Liver (tissue), 9 donors: Measurements from ENCODE around the gene ERBB4. TPM values are rescaled to one million over a fixed set of nuclear protein-coding genes. Genes with fewer than 3 reads are reported as not detected.

Experiments used
- DNase-seq: peaks from one replicate; pipeline ENCODE4 v3.0.0-alpha.2; 2017; ENCODE audit warnings: low spot score
- H3K27ac ChIP-seq, 2 donors: one replicate each; pipeline ENCODE4 v1.7.0; 2013; ENCODE audit warnings: inconsistent platforms in 2 of 2, low read length in 2 of 2, control low read depth in 1 of 2, low read depth in 1 of 2, mild to moderate bottlenecking in 1 of 2
- H3K27me3 ChIP-seq, 4 donors: one replicate each; pipeline versions ENCODE4 v1.6.1 to v1.7.0; 2013; ENCODE audit warnings: low read length in 3 of 4, inconsistent platforms in 1 of 4, mild to moderate bottlenecking in 1 of 4, moderate library complexity in 1 of 4; ENCODE audit not compliant: control insufficient read depth in 4 of 4, insufficient read depth in 4 of 4
- H3K36me3 ChIP-seq, 4 donors: one replicate each; pipeline versions ENCODE4 v1.6.1 to v1.7.0; 2013; ENCODE audit warnings: low read length in 3 of 4, mild to moderate bottlenecking in 3 of 4, low read depth in 1 of 4, moderate library complexity in 1 of 4; ENCODE audit not compliant: control insufficient read depth in 4 of 4, insufficient read depth in 3 of 4
- H3K4me1 ChIP-seq, 4 donors: one replicate each; pipeline versions ENCODE4 v1.6.1 to v1.7.0; 2013; ENCODE audit warnings: low read length in 3 of 4, mild to moderate bottlenecking in 3 of 4, moderate library complexity in 1 of 4; ENCODE audit not compliant: control insufficient read depth in 4 of 4, insufficient read depth in 4 of 4
- H3K4me3 ChIP-seq, 3 donors: one replicate each; pipeline versions ENCODE4 v1.6.1 to v1.7.0; 2013; ENCODE audit warnings: low read length in 3 of 3, control low read depth in 1 of 3, low read depth in 1 of 3, mild to moderate bottlenecking in 1 of 3
- H3K9ac ChIP-seq, 2 donors: one replicate each; pipeline ENCODE4 v1.7.0; 2013; ENCODE audit warnings: low read length in 2 of 2, mild to moderate bottlenecking in 2 of 2, moderate library complexity in 2 of 2, control low read depth in 1 of 2, low read depth in 1 of 2
- H3K9me3 ChIP-seq, 4 donors: one replicate each; pipeline versions ENCODE4 v1.6.1 to v1.7.0; 2013; ENCODE audit warnings: low read length in 3 of 4; ENCODE audit not compliant: control insufficient read depth in 4 of 4
- EGR1 ChIP-seq, 2 donors: IDR thresholded peaks; 2 replicates each; pipeline ENCODE4 v1.6.1; 2016 to 2018; ENCODE audit warnings: antibody characterized with exemption in 2 of 2, low read depth in 2 of 2
- FOXA1 ChIP-seq: IDR thresholded peaks from 2 replicates; pipeline ENCODE4 v1.6.1; 2016; ENCODE audit warnings: antibody characterized with exemption
- FOXA2 ChIP-seq: IDR thresholded peaks from 2 replicates; pipeline ENCODE4 v1.6.1; 2016; ENCODE audit warnings: antibody characterized with exemption
- GABPA ChIP-seq, 2 donors: IDR thresholded peaks in 1 of 2; conservative IDR thresholded peaks in 1 of 2; 2 replicates each; pipeline ENCODE4 v1.6.1; 2016; ENCODE audit warnings: antibody characterized with exemption in 2 of 2, mild to moderate bottlenecking in 1 of 2, moderate library complexity in 1 of 2
- HNF4A ChIP-seq, 2 donors: conservative IDR thresholded peaks; 2 replicates each; pipeline ENCODE4 v1.6.1; 2016; ENCODE audit warnings: antibody characterized with exemption in 2 of 2, mild to moderate bottlenecking in 2 of 2
- HNF4G ChIP-seq: IDR thresholded peaks from 2 replicates; pipeline ENCODE4 v1.6.1; 2016; ENCODE audit warnings: antibody characterized with exemption
- JUND ChIP-seq, 2 donors: IDR thresholded peaks; 2 replicates each; pipeline ENCODE4 v1.6.1; 2016; ENCODE audit warnings: antibody characterized with exemption in 2 of 2
- NR2F2 ChIP-seq: IDR thresholded peaks from 2 replicates; pipeline ENCODE4 v1.6.1; 2016; ENCODE audit warnings: antibody characterized with exemption
- RXRA ChIP-seq, 2 donors: IDR thresholded peaks; 2 replicates each; pipeline ENCODE4 v1.6.1; 2017 to 2018; ENCODE audit warnings: antibody characterized with exemption in 2 of 2, mild to moderate bottlenecking in 1 of 2
- SP1 ChIP-seq: IDR thresholded peaks from 2 replicates; pipeline ENCODE4 v1.6.1; 2018; ENCODE audit warnings: antibody characterized with exemption, mild to moderate bottlenecking
- TAF1 ChIP-seq: conservative IDR thresholded peaks from 2 replicates; pipeline ENCODE4 v1.6.1; 2016; ENCODE audit warnings: antibody characterized with exemption, mild to moderate bottlenecking
- YY1 ChIP-seq: IDR thresholded peaks from 2 replicates; pipeline ENCODE4 v1.6.1; 2016; ENCODE audit warnings: antibody characterized with exemption, mild to moderate bottlenecking
- WGBS: extraction: QIAGEN DNeasy Blood & Tissue Kit; methylation state at CpG from one replicate; pipeline ENCODE4 v1.1.7; 2013; 5-methylcytosine and 5-hydroxymethylcytosine counted together
- polyA plus RNA-seq, 2 donors: library from polyadenylated mRNA; stranded (reverse) in 1 of 2; unstranded in 1 of 2; fragments of 200-250 nt in 1 of 2; fragments of >200 nt in 1 of 2; fragmentation: Nextera tagmentation in 1 of 2; extraction: Ambion mirVana in 1 of 2; gene quantifications; one replicate each; pipeline versions ENCODE4 v1.2.1 to v1.2.3, GENCODE V29; 2013 to 2015
- total RNA-seq, 2 donors: library from RNA; depleted of rRNA; stranded (reverse); fragments of >200 nt; gene quantifications; one replicate each; pipeline ENCODE4 v1.2.3, GENCODE V29; 2014
- TF ChIP-seq, protein P1 (sequence below): IDR thresholded peaks from 2 replicates; pipeline ENCODE4 v1.6.1; 2016; ENCODE audit warnings: antibody characterized with exemption, mild to moderate bottlenecking
- TF ChIP-seq, protein P2 (sequence below): fragments of 150-350 bp; IDR thresholded peaks from 2 replicates; pipeline ENCODE4 v1.5.1; 2017; ENCODE audit warnings: improper control_type of control experiment, low read depth, low read length; ENCODE audit not compliant: missing input control
- TF ChIP-seq, protein P3 (sequence below): IDR thresholded peaks from 2 replicates; pipeline ENCODE4 v1.6.1; 2016; ENCODE audit warnings: antibody characterized with exemption
- TF ChIP-seq, protein P4 (sequence below): IDR thresholded peaks from 2 replicates; pipeline ENCODE4 v1.6.1; 2016; ENCODE audit warnings: antibody characterized with exemption
- donor health status: healthy.
- donor health status: healthy.
- donor health status: healthy.
- donor health status: healthy.
- donor health status: healthy.

The ERBB4 gene
- total and polyA plus RNA-seq, 4 donors, result 0.03 to 0.42 TPM; not detected in 2

DNA sequence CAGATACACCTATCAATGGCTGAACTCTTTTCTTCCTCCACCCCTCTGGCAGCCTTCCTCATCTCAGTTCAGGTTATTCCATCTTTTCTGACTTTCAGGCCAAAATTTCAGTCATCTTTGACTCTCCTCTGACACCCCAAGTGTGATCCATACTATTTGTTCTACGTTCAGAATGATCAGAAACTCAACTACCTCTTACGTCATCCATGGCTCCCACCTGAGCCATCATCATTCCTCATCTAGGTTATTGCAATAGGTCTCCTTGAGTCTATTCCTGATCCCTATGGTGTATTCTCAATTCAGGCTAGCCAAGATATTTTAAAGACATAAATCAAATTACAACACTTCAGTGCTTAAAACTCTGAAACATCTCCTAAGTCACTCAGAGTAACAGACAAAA is 589.7 kb downstream of the ERBB4 start:
- no peaks in the 10 kb centered on the region for H3K36me3 ChIP-seq

DNA sequence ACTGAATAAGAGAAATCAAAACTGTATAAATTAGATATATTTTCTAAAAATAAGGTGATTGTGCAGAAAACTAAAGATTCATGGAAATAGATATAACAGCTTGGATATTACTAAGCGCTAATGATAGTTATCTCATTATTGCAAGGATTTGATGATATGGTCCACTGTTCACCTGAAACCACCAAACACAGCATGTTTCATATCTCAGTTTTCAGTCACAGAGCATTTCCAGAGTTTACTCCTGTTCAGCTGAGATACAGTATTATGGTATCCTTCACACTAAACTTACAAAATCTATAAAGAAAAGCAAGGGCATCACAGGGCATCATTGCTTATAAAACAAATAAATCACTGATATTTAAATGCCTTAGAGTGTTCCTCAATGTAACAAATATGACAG is 591.6 kb downstream of the ERBB4 start:
- H3K4me3 ChIP-seq, result no peak overlapping the region
- no peaks in the 10 kb centered on the region for H3K36me3 ChIP-seq
- no peaks in the 10 kb centered on the region for H3K27me3 ChIP-seq
- no peak overlapping the region for H3K27ac ChIP-seq
- WGBS, result 0% methylated on average over 1 of the region's 1 CpG
- H3K4me1 ChIP-seq, result no peaks in the 10 kb centered on the region
- TF ChIP-seq HNF4G (no peak), HNF4A (conservative IDR thresholded peaks at IDR 0.05) (no peak), RXRA (IDR thresholded peaks at IDR 0.05) (no peak), SP1 (no peak), FOXA2 (no peak), FOXA1 (no peak), JUND (IDR thresholded peaks at IDR 0.05) (no peak), NR2F2 (no peak), YY1 (no peak), EGR1 (IDR thresholded peaks at IDR 0.05; ENCODE audit: low read depth in 2 of 2) (no peak), TAF1 (no peak), GABPA (IDR thresholded peaks at IDR 0.05 in 1 of 2, conservative IDR thresholded peaks at IDR 0.05 in 1 of 2) (no peak)
- TF ChIP-seq, protein P1, sequence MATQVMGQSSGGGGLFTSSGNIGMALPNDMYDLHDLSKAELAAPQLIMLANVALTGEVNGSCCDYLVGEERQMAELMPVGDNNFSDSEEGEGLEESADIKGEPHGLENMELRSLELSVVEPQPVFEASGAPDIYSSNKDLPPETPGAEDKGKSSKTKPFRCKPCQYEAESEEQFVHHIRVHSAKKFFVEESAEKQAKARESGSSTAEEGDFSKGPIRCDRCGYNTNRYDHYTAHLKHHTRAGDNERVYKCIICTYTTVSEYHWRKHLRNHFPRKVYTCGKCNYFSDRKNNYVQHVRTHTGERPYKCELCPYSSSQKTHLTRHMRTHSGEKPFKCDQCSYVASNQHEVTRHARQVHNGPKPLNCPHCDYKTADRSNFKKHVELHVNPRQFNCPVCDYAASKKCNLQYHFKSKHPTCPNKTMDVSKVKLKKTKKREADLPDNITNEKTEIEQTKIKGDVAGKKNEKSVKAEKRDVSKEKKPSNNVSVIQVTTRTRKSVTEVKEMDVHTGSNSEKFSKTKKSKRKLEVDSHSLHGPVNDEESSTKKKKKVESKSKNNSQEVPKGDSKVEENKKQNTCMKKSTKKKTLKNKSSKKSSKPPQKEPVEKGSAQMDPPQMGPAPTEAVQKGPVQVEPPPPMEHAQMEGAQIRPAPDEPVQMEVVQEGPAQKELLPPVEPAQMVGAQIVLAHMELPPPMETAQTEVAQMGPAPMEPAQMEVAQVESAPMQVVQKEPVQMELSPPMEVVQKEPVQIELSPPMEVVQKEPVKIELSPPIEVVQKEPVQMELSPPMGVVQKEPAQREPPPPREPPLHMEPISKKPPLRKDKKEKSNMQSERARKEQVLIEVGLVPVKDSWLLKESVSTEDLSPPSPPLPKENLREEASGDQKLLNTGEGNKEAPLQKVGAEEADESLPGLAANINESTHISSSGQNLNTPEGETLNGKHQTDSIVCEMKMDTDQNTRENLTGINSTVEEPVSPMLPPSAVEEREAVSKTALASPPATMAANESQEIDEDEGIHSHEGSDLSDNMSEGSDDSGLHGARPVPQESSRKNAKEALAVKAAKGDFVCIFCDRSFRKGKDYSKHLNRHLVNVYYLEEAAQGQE, result no peak
- TF ChIP-seq, protein P2, sequence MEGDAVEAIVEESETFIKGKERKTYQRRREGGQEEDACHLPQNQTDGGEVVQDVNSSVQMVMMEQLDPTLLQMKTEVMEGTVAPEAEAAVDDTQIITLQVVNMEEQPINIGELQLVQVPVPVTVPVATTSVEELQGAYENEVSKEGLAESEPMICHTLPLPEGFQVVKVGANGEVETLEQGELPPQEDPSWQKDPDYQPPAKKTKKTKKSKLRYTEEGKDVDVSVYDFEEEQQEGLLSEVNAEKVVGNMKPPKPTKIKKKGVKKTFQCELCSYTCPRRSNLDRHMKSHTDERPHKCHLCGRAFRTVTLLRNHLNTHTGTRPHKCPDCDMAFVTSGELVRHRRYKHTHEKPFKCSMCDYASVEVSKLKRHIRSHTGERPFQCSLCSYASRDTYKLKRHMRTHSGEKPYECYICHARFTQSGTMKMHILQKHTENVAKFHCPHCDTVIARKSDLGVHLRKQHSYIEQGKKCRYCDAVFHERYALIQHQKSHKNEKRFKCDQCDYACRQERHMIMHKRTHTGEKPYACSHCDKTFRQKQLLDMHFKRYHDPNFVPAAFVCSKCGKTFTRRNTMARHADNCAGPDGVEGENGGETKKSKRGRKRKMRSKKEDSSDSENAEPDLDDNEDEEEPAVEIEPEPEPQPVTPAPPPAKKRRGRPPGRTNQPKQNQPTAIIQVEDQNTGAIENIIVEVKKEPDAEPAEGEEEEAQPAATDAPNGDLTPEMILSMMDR, result no peak
- TF ChIP-seq, protein P3, sequence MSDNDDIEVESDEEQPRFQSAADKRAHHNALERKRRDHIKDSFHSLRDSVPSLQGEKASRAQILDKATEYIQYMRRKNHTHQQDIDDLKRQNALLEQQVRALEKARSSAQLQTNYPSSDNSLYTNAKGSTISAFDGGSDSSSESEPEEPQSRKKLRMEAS, result no peak
- no peaks in the 10 kb centered on the region for H3K9me3 ChIP-seq
- no peak overlapping the region for H3K9ac ChIP-seq
- no peak for DNase-seq

More for the DNA sequence above, 589.7 kb downstream of the ERBB4 start:
- Histone ChIP-seq H3K9ac (no peak overlapping the region), H3K4me1 (no peaks in the 10 kb centered on the region), H3K27ac (no peak overlapping the region), H3K4me3 (no peak overlapping the region), H3K9me3 (no peaks in the 10 kb centered on the region), H3K27me3 (no peaks in the 10 kb centered on the region)
- DNase-seq, result no peak
- 53% methylated on average over 2 of the region's 2 CpGs for WGBS
- TF ChIP-seq JUND (IDR thresholded peaks at IDR 0.05) (no peak), FOXA1 (no peak), HNF4G (no peak)

DNA sequence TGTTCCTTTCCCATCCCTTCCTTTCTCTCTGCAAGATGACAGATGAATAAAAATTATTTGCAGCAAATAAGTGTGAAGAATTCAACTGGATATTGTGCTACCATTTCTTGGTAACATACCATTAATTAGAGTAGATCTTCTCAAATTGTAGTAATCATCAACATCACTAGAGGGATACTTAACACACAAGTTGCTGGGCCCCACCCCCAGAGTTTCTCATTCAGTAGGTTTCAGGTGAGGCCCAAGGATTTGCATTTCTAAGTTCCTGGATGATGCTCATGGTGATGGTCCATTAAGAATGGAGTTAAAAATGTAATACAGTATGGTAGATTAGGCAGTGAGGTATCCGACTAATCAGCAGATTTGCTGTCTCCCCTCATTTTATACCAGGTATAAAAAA is 594.0 kb downstream of the ERBB4 start:
- TF ChIP-seq JUND (IDR thresholded peaks at IDR 0.05), result no peak
- TF ChIP-seq NR2F2, result no peak
- TF ChIP-seq HNF4A (conservative IDR thresholded peaks at IDR 0.05), result no peak
- TF ChIP-seq HNF4G, result no peak
- no peak for TF ChIP-seq TAF1
- TF ChIP-seq EGR1 (IDR thresholded peaks at IDR 0.05; ENCODE audit: low read depth in 2 of 2), result no peak
- TF ChIP-seq, protein P4, sequence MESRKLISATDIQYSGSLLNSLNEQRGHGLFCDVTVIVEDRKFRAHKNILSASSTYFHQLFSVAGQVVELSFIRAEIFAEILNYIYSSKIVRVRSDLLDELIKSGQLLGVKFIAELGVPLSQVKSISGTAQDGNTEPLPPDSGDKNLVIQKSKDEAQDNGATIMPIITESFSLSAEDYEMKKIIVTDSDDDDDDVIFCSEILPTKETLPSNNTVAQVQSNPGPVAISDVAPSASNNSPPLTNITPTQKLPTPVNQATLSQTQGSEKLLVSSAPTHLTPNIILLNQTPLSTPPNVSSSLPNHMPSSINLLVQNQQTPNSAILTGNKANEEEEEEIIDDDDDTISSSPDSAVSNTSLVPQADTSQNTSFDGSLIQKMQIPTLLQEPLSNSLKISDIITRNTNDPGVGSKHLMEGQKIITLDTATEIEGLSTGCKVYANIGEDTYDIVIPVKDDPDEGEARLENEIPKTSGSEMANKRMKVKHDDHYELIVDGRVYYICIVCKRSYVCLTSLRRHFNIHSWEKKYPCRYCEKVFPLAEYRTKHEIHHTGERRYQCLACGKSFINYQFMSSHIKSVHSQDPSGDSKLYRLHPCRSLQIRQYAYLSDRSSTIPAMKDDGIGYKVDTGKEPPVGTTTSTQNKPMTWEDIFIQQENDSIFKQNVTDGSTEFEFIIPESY, result no peak
- TF ChIP-seq SP1, result no peak
- TF ChIP-seq, protein P1, result no peak
- Histone ChIP-seq H3K36me3 (no peaks in the 10 kb centered on the region), H3K27me3 (no peaks in the 10 kb centered on the region), H3K4me1 (no peaks in the 10 kb centered on the region), H3K4me3 (no peak overlapping the region), H3K27ac (no peak overlapping the region), H3K9me3 (no peaks in the 10 kb centered on the region), H3K9ac (no peak overlapping the region)
- DNase-seq, result no peak
- 76% methylated on average over 1 of the region's 1 CpG for WGBS
